PC-9 (cell line): ENCODE results near the gene MITF. TPM values are rescaled to one million over a fixed set of nuclear protein-coding genes. Genes with fewer than 3 reads are reported as not detected.
"Not testable (repeated sequence)": the region's sequence is repeated elsewhere in the genome, so short reads cannot be mapped to it uniquely, and the experiment has no call there.

Experiments used
- BruUV-seq: library from RNA; stranded (reverse); fragments of 400-500 nt; replicated peaks from 2 replicates; lab custom pipeline; 2021; lab: Mats Ljungman, UMichigan
- CTCF ChIA-PET: fragments of 300-600 bp; sonication (Branson Sonifier 250); formaldehyde crosslinking; loops from one replicate; lab custom pipeline; 2022; ENCODE audit warnings: antibody characterized with exemption; lab: Charles Lee
- POLR2A ChIA-PET: fragments of 300-600 bp; sonication (Branson Sonifier 250); formaldehyde crosslinking; loops from one replicate; lab custom pipeline; 2022; ENCODE audit warnings: antibody characterized with exemption; ENCODE audit not compliant: unreplicated experiment; lab: Charles Lee
- DNase-seq, 2 experiments: peaks; one replicate each; pipeline versions ENCODE4 v3.0.0 to v3.0.0-alpha.2; 2015 to 2022; ENCODE audit warnings: mixed read lengths in 1 of 2
- H2AFZ ChIP-seq: fragments of 200-600 bp; sonication (generic); 2 replicates; pipeline ENCODE4 v1.8.1; 2017; ENCODE audit warnings: antibody characterized with exemption
- H3F3A ChIP-seq: fragments of 200-600 bp; sonication (generic); 2 replicates; pipeline ENCODE4 v1.8.1; 2017; ENCODE audit warnings: antibody characterized with exemption, mild to moderate bottlenecking, low read depth; ENCODE audit not compliant: insufficient read depth
- H3K27ac ChIP-seq: fragments of 200-600 bp; sonication (generic); 2 replicates; pipeline ENCODE4 v1.6.1; 2016; ENCODE audit warnings: mixed run types
- H3K27me3 ChIP-seq: fragments of 200-600 bp; sonication (generic); 2 replicates; pipeline ENCODE4 v1.6.1; 2016; ENCODE audit warnings: low read depth, mixed run types; ENCODE audit not compliant: insufficient read depth
- H3K36me3 ChIP-seq: fragments of 200-600 bp; sonication (generic); 2 replicates; pipeline ENCODE4 v1.6.1; 2016; ENCODE audit warnings: low read depth, mixed run types
- H3K4me1 ChIP-seq: fragments of 200-600 bp; sonication (generic); replicated peaks from 2 replicates; pipeline ENCODE4 v1.6.1; 2016; ENCODE audit warnings: mixed run types; ENCODE audit not compliant: insufficient read depth
- H3K4me2 ChIP-seq: fragments of 200-600 bp; sonication (generic); 2 replicates; pipeline ENCODE4 v1.6.1; 2017; ENCODE audit warnings: mixed run types
- H3K4me3 ChIP-seq: fragments of 200-600 bp; sonication (generic); 2 replicates; pipeline ENCODE4 v1.6.1; 2016; ENCODE audit warnings: mixed run types
- H3K79me2 ChIP-seq: fragments of 200-600 bp; sonication (generic); 2 replicates; pipeline ENCODE4 v1.6.1; 2017; ENCODE audit warnings: low read depth, mixed run types
- H3K9me2 ChIP-seq: fragments of 200-600 bp; sonication (generic); 2 replicates; pipeline ENCODE4 v1.8.1; 2017; ENCODE audit warnings: mild to moderate bottlenecking; ENCODE audit not compliant: insufficient read depth
- H3K9me3 ChIP-seq: fragments of 200-600 bp; sonication (generic); 2 replicates; pipeline ENCODE4 v1.8.1; 2016; ENCODE audit warnings: low read depth; ENCODE audit not compliant: insufficient read depth
- H4K20me1 ChIP-seq: fragments of 200-600 bp; sonication (generic); 2 replicates; pipeline ENCODE4 v1.8.1; 2017; ENCODE audit not compliant: insufficient read depth
- EZH2 ChIP-seq: fragments of 200-600 bp; sonication (generic); IDR thresholded peaks from 2 replicates; pipeline ENCODE4 v1.8.0; 2017; ENCODE audit warnings: antibody characterized with exemption, low read depth
- intact Hi-C: fragments of 100-400 bp; cut with micrococcal nuclease; formaldehyde crosslinking; loops from one replicate; pipeline ENCODE4 v1.10.0; 2022; ENCODE audit not compliant: unreplicated experiment
- total RNA-seq: library from RNA; stranded (reverse); gene quantifications from 2 replicates; pipeline ENCODE4 v1.2.3, GENCODE V29; 2021
- TF ChIP-seq, protein P1 (sequence below): fragments of 200-600 bp; sonication (generic); conservative IDR thresholded peaks from 2 replicates; pipeline ENCODE4 v1.6.1; 2017; ENCODE audit warnings: mixed run types, antibody characterized with exemption, mild to moderate bottlenecking, moderate library complexity

Gene MITF
- total RNA-seq, 1 experiment from 2014 or later = 15.5 TPM

DNA sequence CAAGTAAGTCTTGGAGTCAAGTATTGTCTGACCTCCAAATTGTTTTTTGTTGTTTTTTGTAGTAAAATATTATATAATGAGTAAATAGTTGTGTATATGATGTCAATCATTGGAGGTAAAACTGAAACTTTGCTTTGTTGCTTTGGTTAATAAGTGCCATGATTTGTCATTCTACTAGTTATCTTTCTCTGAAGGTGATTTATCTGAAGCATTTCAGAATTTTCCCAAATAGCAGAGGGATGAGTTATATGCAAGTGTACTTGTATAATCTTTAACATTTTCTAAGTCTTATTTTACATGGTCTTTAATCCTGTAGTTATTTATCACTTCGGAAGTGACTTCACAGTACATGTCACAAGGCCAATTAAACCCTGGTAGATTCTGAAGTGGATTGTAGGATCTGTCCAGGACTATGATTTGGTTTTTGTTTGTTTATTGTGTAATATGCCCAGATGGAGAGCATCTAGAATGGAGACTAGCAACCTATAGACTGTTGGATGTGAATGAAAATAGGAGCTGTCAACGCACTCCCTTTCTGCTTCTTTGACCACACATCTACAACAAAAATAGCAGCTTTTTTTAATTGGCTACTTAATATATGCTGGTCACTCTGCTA is 167.2 kb downstream of the MITF start:
- intact Hi-C loops = no loop called here
- DNase-seq = no peak
- BruUV-seq = no TSS peak
- Histone ChIP-seq H3K4me3 (no peak overlapping the region), H3F3A (no peaks in the 10 kb centered on the region), H3K9me3 (no peaks in the 10 kb centered on the region), H2AFZ (no peak overlapping the region), H3K4me1 (no peaks in the 10 kb centered on the region), H3K36me3 (no peaks in the 10 kb centered on the region), H3K27me3 (no peaks in the 10 kb centered on the region), H4K20me1 (no peaks in the 10 kb centered on the region), H3K79me2 (no peaks in the 10 kb centered on the region), H3K27ac (no peak overlapping the region), H3K4me2 (no peak overlapping the region), H3K9me2 (no peaks in the 10 kb centered on the region)
- TF ChIP-seq, protein P1, sequence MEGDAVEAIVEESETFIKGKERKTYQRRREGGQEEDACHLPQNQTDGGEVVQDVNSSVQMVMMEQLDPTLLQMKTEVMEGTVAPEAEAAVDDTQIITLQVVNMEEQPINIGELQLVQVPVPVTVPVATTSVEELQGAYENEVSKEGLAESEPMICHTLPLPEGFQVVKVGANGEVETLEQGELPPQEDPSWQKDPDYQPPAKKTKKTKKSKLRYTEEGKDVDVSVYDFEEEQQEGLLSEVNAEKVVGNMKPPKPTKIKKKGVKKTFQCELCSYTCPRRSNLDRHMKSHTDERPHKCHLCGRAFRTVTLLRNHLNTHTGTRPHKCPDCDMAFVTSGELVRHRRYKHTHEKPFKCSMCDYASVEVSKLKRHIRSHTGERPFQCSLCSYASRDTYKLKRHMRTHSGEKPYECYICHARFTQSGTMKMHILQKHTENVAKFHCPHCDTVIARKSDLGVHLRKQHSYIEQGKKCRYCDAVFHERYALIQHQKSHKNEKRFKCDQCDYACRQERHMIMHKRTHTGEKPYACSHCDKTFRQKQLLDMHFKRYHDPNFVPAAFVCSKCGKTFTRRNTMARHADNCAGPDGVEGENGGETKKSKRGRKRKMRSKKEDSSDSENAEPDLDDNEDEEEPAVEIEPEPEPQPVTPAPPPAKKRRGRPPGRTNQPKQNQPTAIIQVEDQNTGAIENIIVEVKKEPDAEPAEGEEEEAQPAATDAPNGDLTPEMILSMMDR = no peak
- TF ChIP-seq EZH2 = no peak
- POLR2A ChIA-PET = no interaction called here
- CTCF ChIA-PET = no interaction called here

DNA sequence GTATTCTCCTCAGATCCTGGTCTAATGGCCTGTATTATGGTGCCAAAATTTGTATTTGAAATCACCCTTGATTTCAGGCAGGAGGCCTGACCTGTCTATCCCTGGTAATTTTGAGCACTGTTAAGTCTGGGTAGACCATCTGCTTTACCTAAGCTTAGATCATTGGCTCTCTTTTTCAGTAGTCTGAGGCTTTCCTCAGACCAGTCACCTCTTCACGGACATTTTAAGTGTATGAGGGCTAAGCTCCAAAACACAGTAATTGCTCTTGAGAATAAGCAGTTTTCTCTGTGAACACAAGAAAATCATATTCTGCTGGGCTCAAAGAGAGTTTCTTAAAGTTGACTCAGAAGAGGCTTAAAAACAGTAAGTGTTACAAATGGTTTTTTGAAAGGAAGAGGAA is 168.3 kb downstream of the MITF start:
- no peaks in the 10 kb centered on the region for H3K9me3 ChIP-seq
- no peak overlapping the region for H2AFZ ChIP-seq
- no TSS peak for BruUV-seq
- intact Hi-C loops = no loop called here
- H3K9me2 ChIP-seq = no peaks in the 10 kb centered on the region
- TF ChIP-seq EZH2 = no peak
- TF ChIP-seq, protein P1 = no peak
- H3K27me3 ChIP-seq = no peaks in the 10 kb centered on the region
- H3K36me3 ChIP-seq = no peaks in the 10 kb centered on the region
- no peaks in the 10 kb centered on the region for H4K20me1 ChIP-seq
- CTCF ChIA-PET = no interaction called here
- H3K4me2 ChIP-seq = no peak overlapping the region
- H3K4me3 ChIP-seq = no peak overlapping the region
- DNase-seq = no peak
- POLR2A ChIA-PET = no interaction called here
- no peaks in the 10 kb centered on the region for H3K4me1 ChIP-seq
- no peak overlapping the region for H3K27ac ChIP-seq
- H3F3A ChIP-seq = no peaks in the 10 kb centered on the region
- H3K79me2 ChIP-seq = no peaks in the 10 kb centered on the region

DNA sequence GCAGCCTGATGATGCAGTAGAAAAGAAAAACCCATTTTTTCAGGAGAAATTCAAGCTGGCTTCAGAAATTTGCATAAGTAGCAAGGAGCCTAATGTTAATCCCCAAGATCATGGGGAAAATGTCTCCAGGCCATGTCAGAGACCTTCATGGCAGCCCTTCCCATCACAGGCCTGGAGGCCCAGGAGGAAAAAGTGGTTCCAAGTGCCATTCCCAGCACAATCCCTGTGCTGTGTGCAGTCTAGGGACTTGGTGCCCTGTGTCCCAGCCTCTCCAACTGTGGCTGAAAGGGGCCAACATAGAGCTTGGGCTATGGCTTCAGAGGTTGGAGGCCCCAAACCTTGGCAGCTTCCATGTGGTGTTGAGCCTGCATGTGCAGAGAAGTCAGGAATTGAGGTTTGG is 170.6 kb downstream of the MITF start:
- H3F3A ChIP-seq, H3K4me3 ChIP-seq, H3K36me3 ChIP-seq, H2AFZ ChIP-seq, CTCF ChIA-PET, H3K4me2 ChIP-seq, H4K20me1 ChIP-seq, DNase-seq, H3K4me1 ChIP-seq, intact Hi-C loops, POLR2A ChIA-PET, H3K27ac ChIP-seq, H3K79me2 ChIP-seq, BruUV-seq, H3K9me3 ChIP-seq, H3K27me3 ChIP-seq, H3K9me2 ChIP-seq: not testable (repeated sequence)

DNA sequence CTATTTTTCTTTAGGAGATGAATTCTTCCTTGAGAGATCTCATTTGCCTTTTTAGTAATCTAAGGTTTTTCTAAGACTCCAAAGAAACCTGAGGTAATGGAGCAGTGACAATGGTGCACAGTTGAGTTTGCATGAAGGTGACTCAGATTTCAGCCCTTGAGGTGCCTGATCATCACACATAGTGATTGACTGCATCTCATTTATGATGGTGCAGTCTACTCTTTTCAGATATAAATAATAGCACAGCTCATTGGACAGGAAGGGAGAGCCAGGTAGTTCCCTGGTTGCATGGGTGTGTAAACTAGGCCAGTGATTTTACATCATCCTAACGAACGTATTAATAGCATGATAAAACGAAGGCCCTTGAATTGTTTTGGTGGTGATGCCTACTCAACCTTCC is 174.2 kb downstream of the MITF start:
- BruUV-seq = no TSS peak
- CTCF ChIA-PET = no interaction called here
- Histone ChIP-seq H3K27ac (no peak overlapping the region), H3K4me3 (no peak overlapping the region), H3K27me3 (no peaks in the 10 kb centered on the region), H3K36me3 (no peaks in the 10 kb centered on the region), H3F3A (no peaks in the 10 kb centered on the region), H4K20me1 (no peaks in the 10 kb centered on the region), H3K9me3 (no peaks in the 10 kb centered on the region), H3K9me2 (no peaks in the 10 kb centered on the region), H2AFZ (no peak overlapping the region), H3K4me1 (no peaks in the 10 kb centered on the region), H3K4me2 (no peak overlapping the region), H3K79me2 (no peaks in the 10 kb centered on the region)
- TF ChIP-seq EZH2 = no peak
- TF ChIP-seq, protein P1 = no peak
- POLR2A ChIA-PET = no interaction called here
- DNase-seq = no peak
- intact Hi-C loops = no loop called here
